H9 (cell line): Measurements from ENCODE around the gene MRPS34. TPM values are rescaled to one million over a fixed set of nuclear protein-coding genes. Genes with fewer than 3 reads are reported as not detected.

Source experiments
- DNase-seq: peaks from one replicate; pipeline ENCODE4 v3.0.0-alpha.2; 2017
- H2AFZ ChIP-seq: one replicate; pipeline ENCODE4 v1.6.1; 2013; ENCODE audit warnings: mild to moderate bottlenecking, low read length, control low read depth, moderate library complexity
- H2AK5ac ChIP-seq: 2 replicates; pipeline ENCODE4 v1.6.1; 2013; ENCODE audit warnings: low read length, control low read depth, mixed read lengths; ENCODE audit not compliant: insufficient read length
- H2BK120ac ChIP-seq: one replicate; pipeline ENCODE4 v1.6.1; 2013; ENCODE audit warnings: low read depth, mild to moderate bottlenecking, low read length, control low read depth, inconsistent platforms; ENCODE audit not compliant: poor library complexity, severe bottlenecking
- H2BK12ac ChIP-seq: 2 replicates; pipeline ENCODE4 v1.6.1; 2013; ENCODE audit warnings: low read length, control low read depth, mixed read lengths, low read depth; ENCODE audit not compliant: insufficient read length
- H2BK15ac ChIP-seq: 2 replicates; pipeline ENCODE4 v1.6.1; 2013; ENCODE audit warnings: low read depth, low read length, control low read depth
- H2BK20ac ChIP-seq: one replicate; pipeline ENCODE4 v1.6.1; 2013; ENCODE audit warnings: low read depth, mild to moderate bottlenecking, low read length, control low read depth, inconsistent platforms; ENCODE audit not compliant: poor library complexity, severe bottlenecking
- H2BK5ac ChIP-seq: 2 replicates; pipeline ENCODE4 v1.6.1; 2013; ENCODE audit warnings: low read length, control low read depth, mixed read lengths; ENCODE audit not compliant: insufficient read length
- H3K14ac ChIP-seq: 2 replicates; pipeline ENCODE4 v1.6.1; 2013; ENCODE audit warnings: low read length, control low read depth; ENCODE audit not compliant: insufficient read depth
- H3K18ac ChIP-seq: 2 replicates; pipeline ENCODE4 v1.6.1; 2013; ENCODE audit warnings: low read depth, mild to moderate bottlenecking, mixed read lengths, low read length, control low read depth; ENCODE audit not compliant: insufficient read length
- H3K23ac ChIP-seq: 2 replicates; pipeline ENCODE4 v1.6.1; 2013; ENCODE audit warnings: low read length, control low read depth, mixed read lengths, low read depth; ENCODE audit not compliant: insufficient read length
- H3K23me2 ChIP-seq: 2 replicates; pipeline ENCODE4 v1.6.1; 2013; ENCODE audit warnings: low read depth, mild to moderate bottlenecking, mixed read lengths, low read length, control low read depth; ENCODE audit not compliant: insufficient read length, poor library complexity, severe bottlenecking
- H3K27ac ChIP-seq: 2 replicates; pipeline ENCODE4 v1.5.1; 2013; ENCODE audit warnings: low read length, control low read depth, mixed read lengths, low read depth; ENCODE audit not compliant: insufficient read length
- H3K27me3 ChIP-seq: 2 replicates; pipeline ENCODE4 v1.6.1; 2013; ENCODE audit warnings: low read length, control low read depth, inconsistent platforms; ENCODE audit not compliant: insufficient read depth
- H3K4ac ChIP-seq: 2 replicates; pipeline ENCODE4 v1.6.1; 2013; ENCODE audit warnings: low read depth, mild to moderate bottlenecking, control low read depth, inconsistent platforms, low read length, moderate library complexity
- H3K4me1 ChIP-seq: 2 replicates; pipeline ENCODE4 v1.6.1; 2013; ENCODE audit warnings: low read length, control low read depth, inconsistent platforms; ENCODE audit not compliant: insufficient read depth
- H3K4me2 ChIP-seq: 2 replicates; pipeline ENCODE4 v1.6.1; 2013; ENCODE audit warnings: low read length, control low read depth, mixed read lengths; ENCODE audit not compliant: insufficient read length, insufficient read depth
- H3K56ac ChIP-seq: 2 replicates; pipeline ENCODE4 v1.6.1; 2013; ENCODE audit warnings: low read depth, mild to moderate bottlenecking, mixed read lengths, low read length, control low read depth; ENCODE audit not compliant: insufficient read length
- H3K79me1 ChIP-seq: 2 replicates; pipeline ENCODE4 v1.6.1; 2013; ENCODE audit warnings: low read depth, mild to moderate bottlenecking, moderate library complexity, low read length, control low read depth, inconsistent platforms; ENCODE audit not compliant: insufficient read depth, poor library complexity, severe bottlenecking
- H3K79me2 ChIP-seq: 2 replicates; pipeline ENCODE4 v1.6.1; 2013; ENCODE audit warnings: low read length, control low read depth, inconsistent platforms; ENCODE audit not compliant: insufficient read depth
- H3K9ac ChIP-seq: 2 replicates; pipeline ENCODE4 v1.6.1; 2013; ENCODE audit warnings: low read length, control low read depth, mixed read lengths; ENCODE audit not compliant: insufficient read length; ENCODE audit errors: extremely low read depth
- H3K9me3 ChIP-seq: one replicate; pipeline ENCODE4 v1.6.1; 2013; ENCODE audit warnings: low read depth, low read length, inconsistent platforms; ENCODE audit not compliant: control insufficient read depth
- H3T11ph ChIP-seq: one replicate; pipeline ENCODE4 v1.6.1; 2013; ENCODE audit warnings: mild to moderate bottlenecking, low read length, control low read depth, inconsistent platforms
- H4K20me1 ChIP-seq: one replicate; pipeline ENCODE4 v1.6.1; 2013; ENCODE audit not compliant: control insufficient read depth, insufficient read length, insufficient read depth
- H4K5ac ChIP-seq: 2 replicates; pipeline ENCODE4 v1.6.1; 2013; ENCODE audit warnings: low read depth, mild to moderate bottlenecking, mixed read lengths, low read length, control low read depth; ENCODE audit not compliant: insufficient read length
- H4K8ac ChIP-seq: replicated peaks from 2 replicates; pipeline ENCODE4 v1.6.1; 2013; ENCODE audit warnings: low read length, control low read depth, mixed read lengths, low read depth; ENCODE audit not compliant: insufficient read length
- H4K91ac ChIP-seq: 2 replicates; pipeline ENCODE4 v1.6.1; 2013; ENCODE audit warnings: low read depth, mild to moderate bottlenecking, moderate library complexity, mixed read lengths, low read length, control low read depth; ENCODE audit not compliant: insufficient read length
- H3K27ac Mint-ChIP-seq, 3 experiments: 2 replicates in 2 of 3; 3 replicates in 1 of 3; pipeline ENCODE4 v1.8.0; 2020 to 2021; ENCODE audit warnings: mixed read lengths in 3 of 3, mild to moderate bottlenecking in 1 of 3, moderate library complexity in 1 of 3
- H3K27me3 Mint-ChIP-seq: 2 replicates; pipeline ENCODE4 v1.8.0; 2021; ENCODE audit warnings: low read depth, mild to moderate bottlenecking, moderate library complexity, mixed read lengths
- H3K36me3 Mint-ChIP-seq, 3 experiments: 2 replicates in 2 of 3; 3 replicates in 1 of 3; pipeline ENCODE4 v1.8.0; 2020 to 2021; ENCODE audit warnings: low read depth in 3 of 3, mixed read lengths in 3 of 3; ENCODE audit not compliant: insufficient read depth in 1 of 3
- H3K4me1 Mint-ChIP-seq, 2 experiments: 2 replicates each; pipeline ENCODE4 v1.8.0; 2020; ENCODE audit warnings: mixed read lengths in 2 of 2
- H3K4me3 Mint-ChIP-seq, 2 experiments: 2 replicates in 1 of 2; 3 replicates in 1 of 2; pipeline ENCODE4 v1.8.0; 2020 to 2021; ENCODE audit warnings: mild to moderate bottlenecking in 2 of 2, mixed read lengths in 2 of 2, moderate library complexity in 1 of 2
- H3K9me3 Mint-ChIP-seq, 2 experiments: 2 replicates in 1 of 2; 3 replicates in 1 of 2; pipeline ENCODE4 v1.8.0; 2020; ENCODE audit warnings: mild to moderate bottlenecking in 2 of 2, mixed read lengths in 2 of 2, moderate library complexity in 1 of 2
- CTCF ChIP-seq: fragments of 200-600 bp; sonication (generic); conservative IDR thresholded peaks from 3 replicates; pipeline ENCODE4 v1.8.0; 2021; ENCODE audit warnings: antibody characterized with exemption, mild to moderate bottlenecking
- WGBS: extraction: QIAGEN DNeasy Blood & Tissue Kit; methylation state at CpG from one replicate; pipeline ENCODE4 v1.1.7; 2013; ENCODE audit warnings: missing lambda C conversion rate, low lambda C conversion rate, mixed read lengths; ENCODE audit not compliant: insufficient read length; ENCODE audit errors: extremely low coverage; 5-methylcytosine and 5-hydroxymethylcytosine counted together
- total RNA-seq: library from RNA; stranded (reverse); gene quantifications from 2 replicates; pipeline ENCODE4 v1.2.1, GENCODE V29; 2021

The MRPS34 gene
- total RNA-seq, 1 experiment from 2014 or later: 205 TPM

GRCh38 chr16:1759511-1759910 is 13.4 kb downstream of the MRPS34 start:
- Histone ChIP-seq H3K56ac (no peak overlapping the region), H2BK120ac (no peak overlapping the region), H2BK20ac (no peak overlapping the region), H3K4me2 (no peak overlapping the region), H3K4ac (no peak overlapping the region), H4K20me1 (no peaks in the 10 kb centered on the region), H3K4me1 (no peaks in the 10 kb centered on the region), H4K8ac (no peak overlapping the region), H3K18ac (no peak overlapping the region), H3K23me2 (peaks cover 3% of the 10 kb centered on the region), H3K9ac (no peak overlapping the region), H3K79me1 (no peaks in the 10 kb centered on the region), H2BK15ac (no peak overlapping the region), H3K14ac (no peak overlapping the region), H3K23ac (no peak overlapping the region), H4K5ac (no peak overlapping the region), H2AFZ (no peak overlapping the region), H2BK5ac (no peak overlapping the region), H3K9me3 (no peaks in the 10 kb centered on the region), H2BK12ac (no peak overlapping the region), H3K79me2 (no peaks in the 10 kb centered on the region), H3K27me3 (no peaks in the 10 kb centered on the region), H3T11ph (no peak overlapping the region), H3K27ac (no peak overlapping the region), H2AK5ac (no peak overlapping the region), H4K91ac (no peak overlapping the region)
- no peak overlapping the region for H3K27ac Mint-ChIP-seq
- peaks cover 5 to 15% (median 14%) of the 10 kb centered on the region in 3 experiments; a peak in 6 of 7 replicates for H3K36me3 Mint-ChIP-seq
- no CpG with 5 or more reads among the region's 21 CpGs for WGBS
- no peaks in the 10 kb centered on the region for H3K9me3 Mint-ChIP-seq
- H3K4me1 Mint-ChIP-seq: no peaks in the 10 kb centered on the region
- no peaks in the 10 kb centered on the region for H3K27me3 Mint-ChIP-seq
- TF ChIP-seq CTCF: no peak
- no peak overlapping the region for H3K4me3 Mint-ChIP-seq
- DNase-seq: no peak
